Ramos (cell line): Measurements from ENCODE around the gene PRSS2.
"Not testable (repeated sequence)": the region's sequence is repeated elsewhere in the genome, so short reads cannot be mapped to it uniquely, and the experiment has no call there.

Source experiments
- in situ Hi-C: fragments of 300-500 bp; cut with MboI; formaldehyde crosslinking; loops from one replicate; pipeline ENCODE4 v1.14.3; 2022; ENCODE audit warnings: low sequenced_read_pairs; ENCODE audit not compliant: unreplicated experiment

The PRSS2 gene

DNA sequence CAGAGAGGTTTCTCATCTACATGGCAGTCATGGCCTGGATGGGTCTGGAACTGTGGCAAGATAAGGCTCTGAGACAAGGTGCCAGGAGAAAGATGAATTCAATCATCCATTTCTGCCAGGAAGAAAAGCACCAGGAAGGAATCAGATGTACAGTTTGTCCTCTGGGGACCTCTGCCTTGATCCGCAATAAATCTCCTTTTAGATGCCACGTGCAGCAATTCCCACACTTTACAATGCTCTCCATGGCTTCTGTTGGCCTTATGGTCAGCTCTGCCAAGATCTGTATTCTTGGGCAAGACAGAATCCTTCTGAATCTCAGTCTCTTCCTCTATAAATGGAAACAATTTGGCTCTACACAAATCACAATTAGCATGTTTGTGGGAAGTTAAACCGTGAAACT is 12.5 kb upstream of the PRSS2 start:
- in situ Hi-C loops, result not testable (repeated sequence)

DNA sequence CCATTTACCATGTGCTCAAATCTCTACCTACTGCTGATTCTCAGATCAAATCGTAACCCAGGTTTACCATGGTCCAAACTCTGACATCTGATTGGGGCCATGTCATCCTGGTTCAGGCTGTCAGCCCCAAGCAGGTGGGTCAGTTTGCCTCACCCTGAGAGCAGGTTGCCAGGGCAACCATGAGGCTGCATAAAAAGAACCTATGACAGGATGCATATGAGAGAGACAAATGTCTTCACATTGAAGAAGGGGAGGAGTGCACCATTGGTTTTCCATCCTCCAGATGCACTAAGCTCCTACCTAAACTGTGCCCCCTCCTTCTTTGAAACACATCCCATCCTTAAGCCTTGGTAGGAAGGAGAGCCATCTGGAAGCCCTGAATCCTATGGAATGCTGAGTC is 11.3 kb upstream of the PRSS2 start:
- in situ Hi-C loops, result no loop called here

DNA sequence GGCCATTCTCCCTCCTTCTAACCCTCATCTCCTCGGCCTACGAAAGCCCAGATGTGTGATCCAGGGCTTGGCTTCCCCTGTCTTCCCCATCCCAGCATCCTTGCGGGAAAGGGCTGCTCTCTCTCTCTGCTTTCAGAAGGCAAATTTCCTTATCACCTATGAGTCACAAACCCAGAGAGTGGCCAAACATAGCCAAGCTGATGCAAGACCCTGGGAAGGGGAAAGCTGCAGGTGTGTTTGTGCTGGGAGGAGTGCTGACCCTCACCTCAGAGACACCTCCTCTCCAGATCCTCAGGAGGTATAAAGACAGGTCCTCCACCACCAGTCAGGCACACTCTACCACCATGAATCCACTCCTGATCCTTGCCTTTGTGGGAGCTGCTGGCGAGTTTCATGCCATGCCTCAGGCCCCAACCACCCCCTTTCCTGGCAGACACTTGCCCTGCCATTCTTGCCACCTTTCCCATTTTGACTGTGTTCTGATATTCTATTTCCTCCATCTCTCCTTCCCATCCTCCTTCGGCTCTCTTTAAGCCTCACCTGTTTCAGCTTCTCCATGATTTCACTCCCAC is 10.6 kb upstream of the PRSS2 start:
- in situ Hi-C loops, result no loop called here

DNA sequence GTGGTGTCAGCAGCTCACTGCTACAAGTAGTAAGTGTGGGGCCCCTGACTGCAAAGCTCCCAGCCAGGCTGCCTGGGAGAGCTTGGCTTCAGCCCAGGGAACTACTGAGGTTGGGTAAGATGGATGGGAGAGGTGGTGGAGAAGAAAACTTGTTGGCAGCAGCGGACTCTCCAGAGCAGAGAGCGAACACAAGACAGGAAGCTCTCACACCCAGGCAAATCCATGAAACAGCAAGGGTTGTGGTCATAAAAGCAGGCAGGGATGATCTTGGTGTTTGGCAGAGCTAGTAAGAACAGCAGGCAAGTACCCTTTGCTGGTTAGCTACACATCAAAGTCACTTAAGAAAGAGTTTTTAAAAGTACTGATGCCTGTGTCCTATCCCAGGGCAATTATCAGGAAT is 9.2 kb upstream of the PRSS2 start:
- in situ Hi-C loops, result not testable (repeated sequence)

DNA sequence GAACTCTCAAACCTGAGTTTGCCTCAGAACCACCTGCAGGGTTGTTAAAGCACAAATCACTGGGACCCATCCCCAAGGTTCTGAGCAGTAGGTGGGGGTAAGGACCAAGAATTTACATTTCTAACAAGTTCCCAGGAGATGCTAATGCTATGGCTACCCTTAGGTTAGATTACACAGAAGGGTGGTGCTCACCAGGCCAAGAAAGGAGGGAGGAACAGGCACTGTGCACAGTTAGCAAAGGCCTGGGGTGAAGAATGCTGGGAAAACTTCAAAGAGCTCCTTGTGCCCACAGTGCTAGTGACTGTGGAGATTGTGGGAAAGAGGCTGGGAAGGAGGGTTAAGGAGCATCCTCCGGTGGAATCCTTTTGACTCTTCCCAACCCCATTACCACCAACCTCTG is 8.7 kb upstream of the PRSS2 start:
- in situ Hi-C loops, result no loop called here

DNA sequence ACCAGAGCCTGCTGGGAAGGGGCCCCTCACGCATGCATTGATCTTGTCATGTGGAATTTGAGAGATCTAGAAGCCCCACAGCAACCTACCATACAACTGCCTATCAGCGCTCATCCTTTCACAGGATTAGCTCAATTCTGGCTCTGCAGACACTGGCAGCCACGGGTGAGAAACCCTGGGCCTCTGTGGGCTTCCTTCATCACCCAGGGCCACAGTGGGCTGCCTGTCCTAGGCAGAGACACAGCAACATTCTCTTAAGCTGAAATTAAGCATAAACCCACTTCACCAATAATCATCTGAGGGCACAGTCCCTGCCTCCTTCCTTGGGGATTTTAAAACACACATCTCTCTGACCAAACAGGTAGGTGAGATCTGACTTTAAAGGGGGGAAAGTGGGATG is 3.3 kb upstream of the PRSS2 start:
- in situ Hi-C loops, result no loop called here

DNA sequence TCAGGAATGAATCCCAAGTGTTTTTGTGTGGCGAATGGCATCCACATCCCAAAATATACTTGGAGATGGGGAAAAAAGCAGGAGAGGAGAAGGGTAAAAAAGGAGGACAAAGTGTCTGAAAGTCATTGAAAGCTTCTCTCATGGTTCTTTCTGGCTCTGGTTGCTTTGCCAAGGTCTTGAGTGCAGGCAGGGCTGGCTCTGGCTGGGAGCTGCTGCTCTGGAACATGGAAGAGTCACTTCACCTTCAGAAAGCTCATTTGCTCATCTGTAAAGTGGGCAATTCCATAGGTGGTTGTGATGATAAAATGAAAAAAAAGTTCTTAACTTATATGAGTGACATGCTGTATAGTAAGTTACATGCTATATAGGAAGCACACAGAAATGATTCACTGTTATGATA is 2.9 kb upstream of the PRSS2 start:
- in situ Hi-C loops, result no loop called here

DNA sequence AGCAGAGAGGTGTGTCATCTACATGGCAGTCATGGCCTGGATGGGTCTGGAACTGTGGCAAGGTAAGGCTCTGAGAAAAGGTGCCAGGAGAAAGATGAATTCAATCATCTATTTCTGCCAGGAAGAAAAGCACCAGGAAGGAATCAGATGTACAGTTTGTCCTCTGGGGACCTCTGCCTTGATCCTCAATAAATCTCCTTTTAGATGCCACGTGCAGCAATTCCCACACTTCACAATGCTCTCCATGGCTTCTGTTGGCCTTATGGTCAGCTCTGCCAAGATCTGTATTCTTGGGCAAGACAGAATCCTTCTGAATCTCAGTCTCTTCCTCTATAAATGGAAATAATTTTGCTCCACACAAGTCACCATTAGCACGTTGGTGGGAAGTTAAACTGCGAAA is 1.9 kb upstream of the PRSS2 start:
- in situ Hi-C loops, result not testable (repeated sequence)

DNA sequence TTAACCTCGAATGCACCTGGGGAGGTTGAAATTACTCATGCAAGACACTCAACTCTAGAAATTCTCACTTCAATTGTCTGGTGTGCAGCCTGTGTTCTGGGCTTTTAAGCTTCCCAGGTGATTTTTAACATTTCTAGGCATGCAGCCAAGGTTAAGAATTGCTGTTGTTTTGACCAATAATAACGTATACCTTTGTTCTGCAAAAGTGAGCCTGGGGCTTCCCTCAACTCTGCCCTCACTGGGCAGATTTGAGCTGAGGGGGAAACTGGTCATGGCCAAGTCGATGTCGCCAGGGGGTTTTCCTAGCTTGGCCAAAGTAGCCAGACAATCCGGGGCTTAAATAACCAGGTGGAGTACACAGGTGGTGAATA is 568 bp downstream of the PRSS2 start:
- in situ Hi-C loops, result no loop called here

DNA sequence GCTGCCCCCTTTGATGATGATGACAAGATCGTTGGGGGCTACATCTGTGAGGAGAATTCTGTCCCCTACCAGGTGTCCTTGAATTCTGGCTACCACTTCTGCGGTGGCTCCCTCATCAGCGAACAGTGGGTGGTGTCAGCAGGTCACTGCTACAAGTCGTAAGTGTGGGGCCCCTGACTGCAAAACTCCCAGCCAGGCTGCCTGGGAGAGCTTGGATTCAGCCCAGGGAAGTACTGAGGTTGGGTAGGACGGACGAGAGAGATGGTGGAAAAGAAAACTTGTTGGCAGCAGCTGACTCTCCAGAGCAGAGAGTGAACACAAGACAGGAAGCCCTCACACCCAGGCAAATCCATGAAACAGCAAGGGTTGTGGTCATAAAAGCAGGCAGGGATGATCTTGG is 1.3 kb downstream of the PRSS2 start:
- in situ Hi-C loops, result no loop called here

DNA sequence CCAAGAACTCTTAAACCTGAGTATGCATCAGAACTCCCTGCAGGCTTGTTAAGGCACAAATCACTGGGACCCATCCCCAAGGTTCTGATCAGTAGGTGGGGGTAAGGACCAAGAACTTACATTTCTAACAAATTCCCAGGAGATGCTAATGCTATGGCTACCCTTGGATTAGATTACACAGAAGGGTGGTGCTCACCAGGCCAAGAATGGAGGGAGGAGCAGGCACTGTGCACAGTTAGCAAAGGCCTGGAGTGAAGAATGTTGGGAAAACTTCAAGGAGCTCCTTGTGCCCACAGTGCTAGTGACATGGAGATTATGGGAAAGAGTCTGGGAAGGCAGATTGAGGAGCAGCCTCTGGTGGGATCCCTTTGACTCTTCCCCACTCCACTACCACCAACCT is 1.9 kb downstream of the PRSS2 start:
- in situ Hi-C loops, result no loop called here

DNA sequence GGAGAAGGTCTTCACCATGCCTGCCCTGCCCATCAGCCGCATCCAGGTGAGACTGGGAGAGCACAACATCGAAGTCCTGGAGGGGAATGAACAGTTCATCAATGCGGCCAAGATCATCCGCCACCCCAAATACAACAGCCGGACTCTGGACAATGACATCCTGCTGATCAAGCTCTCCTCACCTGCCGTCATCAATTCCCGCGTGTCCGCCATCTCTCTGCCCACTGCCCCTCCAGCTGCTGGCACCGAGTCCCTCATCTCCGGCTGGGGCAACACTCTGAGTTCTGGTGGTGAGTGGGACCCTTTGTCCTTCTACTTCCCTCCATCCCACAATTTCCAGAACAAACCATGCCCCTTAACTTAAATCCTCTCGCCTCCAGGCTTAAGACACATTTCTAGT is 2.5 kb downstream of the PRSS2 start:
- in situ Hi-C loops, result no loop called here

DNA sequence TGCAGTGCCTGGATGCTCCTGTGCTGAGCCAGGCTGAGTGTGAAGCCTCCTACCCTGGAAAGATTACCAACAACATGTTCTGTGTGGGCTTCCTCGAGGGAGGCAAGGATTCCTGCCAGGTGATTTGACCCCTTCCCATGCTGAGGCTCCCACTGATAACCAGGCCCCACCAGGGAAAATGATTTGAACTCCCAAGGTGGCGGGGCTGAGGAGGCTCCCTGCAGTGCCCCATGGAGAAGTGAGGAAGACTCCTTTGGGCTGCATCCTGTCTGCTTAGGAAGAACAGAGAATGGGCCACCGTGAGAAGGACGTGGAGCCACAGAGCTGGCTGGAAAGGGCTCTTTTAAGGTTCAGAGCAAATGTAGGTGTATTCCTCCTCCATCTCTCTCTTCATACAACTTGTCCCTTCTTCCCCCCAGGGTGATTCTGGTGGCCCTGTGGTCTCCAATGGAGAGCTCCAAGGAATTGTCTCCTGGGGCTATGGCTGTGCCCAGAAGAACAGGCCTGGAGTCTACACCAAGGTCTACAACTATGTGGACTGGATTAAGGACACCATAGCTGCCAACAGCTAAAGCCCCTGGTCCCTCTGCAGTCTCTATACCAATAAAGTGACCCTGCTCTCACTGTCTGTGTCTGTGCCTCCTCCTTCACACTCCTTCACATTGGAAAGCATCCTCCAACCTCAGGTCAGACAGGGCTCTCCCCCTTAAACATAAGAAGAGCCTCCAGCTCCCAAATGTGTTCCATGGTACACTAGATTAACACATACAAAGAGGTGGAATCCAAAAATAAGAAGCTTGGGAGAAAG is 3.4 kb downstream of the PRSS2 start:
- in situ Hi-C loops, result no loop called here

DNA sequence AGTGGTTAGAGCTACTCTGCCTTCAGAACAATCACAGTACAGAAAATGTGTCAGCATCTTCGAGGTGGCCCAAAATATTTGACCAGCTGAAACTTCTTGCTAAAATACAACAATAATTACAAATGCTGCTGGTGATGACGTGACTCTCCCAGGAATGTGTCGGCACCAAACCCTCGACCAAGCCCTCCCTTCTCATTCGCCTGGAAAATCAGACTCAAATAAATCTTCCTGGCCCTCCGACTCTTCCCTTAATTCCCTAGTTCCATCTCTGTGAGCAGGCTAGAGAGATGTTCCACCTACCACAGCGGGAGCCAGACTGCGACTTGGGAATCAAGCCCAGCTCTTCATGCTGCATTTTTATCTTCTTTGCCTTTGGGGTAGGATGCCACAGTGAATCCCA is 4.1 kb downstream of the PRSS2 start:
- in situ Hi-C loops, result loop anchor here (5.0 to 25.0 kb wide), 2 partner anchors 58 to 138 kb away; no protein-coding TSS in a partner anchor

DNA sequence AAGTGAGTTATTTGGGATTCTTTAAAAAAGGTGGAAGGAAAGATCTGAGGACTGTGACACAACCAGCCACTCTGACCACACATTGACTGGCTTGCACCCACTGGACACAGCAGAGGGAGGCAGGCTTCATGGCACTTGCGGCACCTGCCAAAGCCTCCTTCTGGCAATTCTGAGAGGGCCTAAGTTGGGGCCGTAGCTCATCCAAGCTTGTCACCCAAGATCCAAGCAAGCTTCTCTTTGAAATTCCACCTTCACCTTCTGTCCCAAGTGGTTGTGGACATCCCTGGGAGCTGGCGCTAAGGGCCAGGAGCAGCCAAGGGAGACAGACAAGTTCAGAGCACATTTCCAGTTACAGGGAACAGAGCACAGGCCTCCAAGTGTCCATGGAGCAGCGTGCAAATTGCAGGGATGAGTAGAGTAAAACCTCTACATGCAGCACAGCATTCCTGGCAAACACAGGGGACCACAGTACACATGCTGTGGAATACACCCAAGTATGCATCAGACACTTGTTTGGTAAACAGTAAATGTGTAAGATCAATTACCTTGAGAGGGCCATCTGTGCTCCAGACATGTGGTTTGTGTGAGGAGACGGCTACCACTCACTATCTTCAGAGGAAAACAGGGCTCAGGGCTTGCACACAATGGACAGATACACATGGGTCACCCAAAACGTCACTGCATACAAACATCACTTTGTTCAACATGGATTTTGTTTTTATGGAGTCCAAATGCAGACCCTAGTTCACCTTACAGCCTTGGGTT is 4.8 kb downstream of the PRSS2 start:
- in situ Hi-C loops, result loop anchor here (5.0 to 25.0 kb wide), 2 partner anchors 58 to 138 kb away; no protein-coding TSS in a partner anchor

DNA sequence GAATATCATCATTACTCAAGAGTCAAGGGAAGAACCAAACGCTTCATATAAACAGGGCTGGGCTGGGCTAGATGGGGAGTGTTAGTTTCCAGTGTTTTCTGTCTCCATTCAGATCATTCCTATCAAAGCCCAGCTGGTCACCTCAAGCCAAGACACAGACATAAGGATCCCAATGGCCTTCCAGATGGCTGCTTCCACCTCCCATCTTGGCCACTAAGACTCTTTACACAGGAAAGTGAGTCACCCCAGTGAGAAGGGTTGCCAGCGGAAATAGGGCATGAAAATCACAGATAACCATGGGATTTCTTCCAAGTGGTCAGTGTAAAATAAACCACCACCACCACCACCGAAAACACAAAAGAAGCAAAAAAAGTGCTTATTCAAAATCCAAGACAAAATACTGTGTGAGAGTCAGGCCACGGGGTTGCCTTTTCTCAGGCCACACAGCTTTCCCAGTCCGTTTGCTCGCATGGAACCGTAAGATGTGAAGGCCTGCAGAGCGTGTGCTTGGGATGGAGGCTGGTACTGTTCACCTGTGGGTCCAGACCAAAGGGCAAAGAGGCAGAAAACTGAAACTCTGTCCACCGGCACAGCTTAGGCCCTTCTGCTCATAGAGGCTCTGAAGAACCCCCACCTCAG is 5.6 kb downstream of the PRSS2 start:
- in situ Hi-C loops, result loop anchor here (5.0 to 25.0 kb wide), 2 partner anchors 59 to 139 kb away; no protein-coding TSS in a partner anchor

DNA sequence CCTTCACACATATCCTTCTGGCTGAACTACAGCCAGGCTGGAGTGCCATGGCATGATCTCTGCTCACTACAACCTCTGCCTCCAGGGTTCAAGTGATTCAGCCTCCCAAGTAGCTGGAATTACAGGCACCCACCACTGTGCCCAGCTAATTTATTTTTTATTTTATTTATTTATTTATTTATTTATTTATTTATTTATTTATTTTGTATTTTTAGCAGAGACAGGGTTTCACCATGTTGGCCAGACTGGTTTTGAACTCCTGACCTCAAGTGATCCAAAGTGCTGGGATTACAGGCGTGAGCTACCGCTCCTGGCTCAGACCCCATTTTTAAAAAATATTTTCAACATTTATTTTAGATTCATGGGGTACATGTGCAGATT is 6.1 kb downstream of the PRSS2 start:
- in situ Hi-C loops, result loop anchor here (5.0 to 25.0 kb wide), 2 partner anchors 60 to 140 kb away; no protein-coding TSS in a partner anchor

DNA sequence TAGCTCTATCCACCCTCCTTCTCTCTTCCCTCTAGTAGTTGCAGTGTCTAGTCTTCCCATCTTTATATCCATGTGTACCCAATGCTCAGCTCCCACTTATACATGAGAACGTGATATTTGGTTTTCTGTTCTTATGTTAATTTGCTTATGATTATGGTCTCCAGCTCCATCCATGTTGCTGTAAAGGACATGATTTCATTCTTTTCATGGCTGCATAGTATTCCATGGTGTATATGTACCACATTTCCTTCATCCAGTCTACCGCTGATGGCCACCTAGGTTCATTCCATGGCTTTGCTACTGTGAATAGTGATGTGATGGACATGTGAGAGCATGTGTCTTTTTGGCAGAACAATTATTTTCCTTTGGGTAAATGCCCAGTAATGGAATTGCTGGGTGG is 6.5 kb downstream of the PRSS2 start:
- in situ Hi-C loops, result loop anchor here (5.0 to 25.0 kb wide), 2 partner anchors 60 to 140 kb away; no protein-coding TSS in a partner anchor

DNA sequence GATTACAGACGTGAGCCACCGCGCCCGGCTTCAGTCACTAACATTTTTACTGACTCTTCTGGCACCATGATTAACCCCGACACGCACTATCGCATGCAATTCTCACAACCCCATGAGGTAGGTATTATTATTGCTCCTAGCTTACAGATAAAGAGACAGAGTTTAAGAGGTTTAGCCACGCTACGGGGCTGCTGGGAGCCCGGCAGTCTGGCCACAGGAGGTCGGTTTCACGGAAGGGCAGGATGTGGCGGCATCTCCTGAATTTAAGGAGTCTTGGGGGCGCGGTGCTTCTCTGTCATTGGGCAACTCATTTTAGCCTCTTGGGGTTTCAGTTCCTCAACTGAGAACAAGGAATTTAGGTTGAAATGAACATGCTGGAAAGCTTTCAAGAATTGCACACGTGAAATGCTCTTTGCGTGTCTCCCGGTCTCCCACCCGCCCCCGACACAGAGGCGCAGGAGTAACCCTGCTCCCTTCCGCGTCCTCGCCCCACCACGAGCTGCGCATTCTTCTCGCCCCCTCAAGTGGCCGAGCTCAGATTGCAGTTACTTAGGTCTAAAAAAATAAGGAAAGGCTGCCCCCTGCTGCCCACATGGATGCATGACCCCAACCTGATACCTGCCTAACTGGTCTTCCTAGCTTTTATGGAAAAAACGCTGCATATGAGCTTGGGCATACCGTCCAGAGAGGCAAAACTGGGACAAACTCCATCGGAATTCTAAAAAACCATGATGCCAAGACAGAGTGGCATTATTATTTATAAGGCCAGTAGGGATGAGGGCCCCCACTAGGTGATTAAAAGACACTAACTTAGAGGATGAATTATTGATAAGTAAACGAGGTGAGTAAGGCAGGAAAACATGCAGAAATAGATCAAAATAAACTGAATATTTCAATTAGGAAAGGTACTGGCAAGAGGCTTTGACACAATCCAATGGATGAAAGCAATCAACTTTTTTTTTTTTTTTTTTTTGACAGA is 12.4 kb downstream of the PRSS2 start:
- in situ Hi-C loops, result loop anchor here (25.0 kb wide), 1 partner anchor 146 kb away; no protein-coding TSS in a partner anchor
